Heart left ventricle (tissue), 16 donors: Measurements from ENCODE around the gene PRDM16. TPM values are rescaled to one million over a fixed set of nuclear protein-coding genes. Genes with fewer than 3 reads are reported as not detected.

Experiments
- ATAC-seq, 4 donors: fragments of 200-7000 bp; cut with Tn5 transposase; one replicate each; pipeline ENCODE4 v1.9.1; 2020 to 2022; ENCODE audit warnings: moderate library complexity in 4 of 4, mild to moderate bottlenecking in 3 of 4, moderate number of reproducible peaks in 1 of 4
- DNase-seq, 5 donors: peaks; one replicate each; pipeline ENCODE4 v3.0.0-alpha.2; 2020
- H3K27ac ChIP-seq, 12 donors: fragments of 200-600 bp; sonication (generic) in 4 of 12; one replicate each; pipeline versions ENCODE4 v1.5.0 to v1.8.0; 2016 to 2022; ENCODE audit warnings: mild to moderate bottlenecking in 2 of 12
- H3K27me3 ChIP-seq, 9 donors: fragments of 200-600 bp; sonication (generic) in 2 of 9; one replicate each; pipeline versions ENCODE4 v1.5.1 to v1.8.0; 2016 to 2022; ENCODE audit warnings: mild to moderate bottlenecking in 3 of 9
- H3K36me3 ChIP-seq, 9 donors: fragments of 200-600 bp; sonication (generic) in 2 of 9; one replicate each; pipeline versions ENCODE4 v1.5.0 to v1.8.0; 2018 to 2022; ENCODE audit warnings: mild to moderate bottlenecking in 2 of 9
- H3K4me1 ChIP-seq, 12 donors: fragments of 200-600 bp; sonication (generic) in 4 of 12; one replicate each; pipeline versions ENCODE4 v1.5.0 to v1.8.0; 2016 to 2022; ENCODE audit warnings: mild to moderate bottlenecking in 3 of 12
- H3K4me3 ChIP-seq, 12 donors: fragments of 200-600 bp; sonication (generic) in 4 of 12; one replicate each; pipeline versions ENCODE4 v1.5.0 to v1.8.0; 2017 to 2022; ENCODE audit warnings: mild to moderate bottlenecking in 9 of 12, moderate library complexity in 4 of 12
- H3K9me3 ChIP-seq, 12 donors: fragments of 200-600 bp; sonication (generic) in 4 of 12; one replicate each; pipeline versions ENCODE4 v1.5.0 to v1.8.0; 2016 to 2022; ENCODE audit warnings: mild to moderate bottlenecking in 1 of 12
- CTCF ChIP-seq, 12 donors: fragments of 200-600 bp; sonication (generic) in 4 of 12; IDR thresholded peaks; one replicate each; pipeline versions ENCODE4 v1.5.0 to v1.8.0; 2018 to 2022; ENCODE audit warnings: antibody characterized with exemption in 12 of 12, mild to moderate bottlenecking in 5 of 12
- POLR2A ChIP-seq, 2 donors: fragments of 450-650 bp; IDR thresholded peaks; one replicate each; pipeline ENCODE4 v1.6.1; 2017; ENCODE audit warnings: antibody characterized with exemption in 2 of 2, mild to moderate bottlenecking in 2 of 2, moderate library complexity in 2 of 2
- WGBS, 4 donors: extraction: QIAGEN DNeasy Blood & Tissue Kit in 2 of 4; methylation state at CpG; one replicate each; pipeline versions ENCODE4 v1.1.5 to v1.1.7; 2013 to 2018; 5-methylcytosine and 5-hydroxymethylcytosine counted together
- intact Hi-C, 10 donors: fragments of 100-400 bp; cut with DNase I; formaldehyde crosslinking; loops; one replicate each; pipeline versions ENCODE4 v1.11.1 to v1.14.2; 2022
- polyA plus RNA-seq, 2 donors: library from polyadenylated mRNA; stranded (reverse); fragments of 200-250 nt; gene quantifications; one replicate each; pipeline ENCODE4 v1.2.3, GENCODE V29; 2013
- total RNA-seq, 9 donors: library from RNA; depleted of rRNA in 2 of 9; stranded (reverse); fragments of >200 nt in 2 of 9; fragmentation: NEBNext Ultra II Directional in 3 of 9; extraction: Animal tissue kit (Norgen Biotek cat#: 25700) in 3 of 9; gene quantifications; one replicate each; pipeline versions ENCODE4 v1.1.0 to v1.2.4, GENCODE V29; 2016 to 2023
- donor health status: ischemic (EF 13 %, LVEDD 7.1; RV severe dilation, severe dysfunction).
- donor health status: healthy with polysubstance abuse.
- donor health status: DM: no; HTN: yes; CAD: no.
- donor health status: DM: no; HTN: no; CAD: no.
- donor health status: ischemic (EF 25% LVEDD 6.9; RV normal size, moderate dysfunction).
- donor health status: ischemic (EF 25% LVEDD 5.7; RV mildly dilated, moderate dysfunction).
- donor health status: healthy.
- donor health status: DM: yes; HTN: yes; CAD: no.
- donor health status: ischemic (EF 35%, LVEDD 5.7; RV mildly dilated, moderate dysfunction).
- donor health status: nonischemic (EF 11% LVEDD 7.7; RV severe dilation, severe dysfunction).
- donor health status: DM: yes; HTN: yes; CAD: no.
- donor health status: PGD.
- donor health status: ischemic (EF 29% LVEDD 5.4; RV normal size, mild dysfunction).
- donor health status: nonischemic (EF 23%, LVEDD 6.1; RV moderate dilation, normal function).

Gene PRDM16
- total and polyA plus RNA-seq, 11 donors: 6.0 to 22.7 (median 14.0) TPM

- WGBS, 4 donors: 61 to 71% (median 65%) methylated on average over 9 to 15 of the region's 15 CpGs
- DNase-seq: peak in 2 of 5 donors; percentile 18 to 47
- peaks cover 0 to 25% (median 0%) of the 10 kb centered on the region in 9 donors for H3K36me3 ChIP-seq
Measured at GRCh38 chr1:3432306-3432705, 363.3 kb downstream of the PRDM16 start.

GRCh38 chr1:3433076-3433475 is 364.1 kb downstream of the PRDM16 start:
- peak in 2 of 5 donors; percentile 22 to 28 for DNase-seq
- no peak overlapping the region for H3K4me3 ChIP-seq
- ATAC-seq: no peak
- H3K36me3 ChIP-seq: peaks cover 0 to 21% (median 0%) of the 10 kb centered on the region in 9 donors
- H3K27ac ChIP-seq: no peak overlapping the region
- peaks cover 0 to 6% (median 0%) of the 10 kb centered on the region in 9 donors for H3K27me3 ChIP-seq
- TF ChIP-seq POLR2A (IDR thresholded peaks at IDR 0.05) (no peak), CTCF (IDR thresholded peaks at IDR 0.05) (no peak)
- H3K9me3 ChIP-seq: no peaks in the 10 kb centered on the region
- WGBS, 4 donors: 77 to 89% (median 86%) methylated on average over 6 to 14 of the region's 14 CpGs
- H3K4me1 ChIP-seq: no peaks in the 10 kb centered on the region
- intact Hi-C loops: loop anchor here in 1 of 10 donors (5.0 kb wide), 1 partner anchor 371 kb away; no protein-coding TSS in a partner anchor

More at GRCh38 chr1:3432306-3432705, 363.3 kb downstream of the PRDM16 start:
- Histone ChIP-seq H3K27ac (no peak overlapping the region), H3K4me1 (no peaks in the 10 kb centered on the region), H3K4me3 (no peak overlapping the region), H3K27me3 (peaks cover 0 to under 1% (median 0%) of the 10 kb centered on the region in 9 donors), H3K9me3 (no peaks in the 10 kb centered on the region)
- no peak for TF ChIP-seq POLR2A (IDR thresholded peaks at IDR 0.05)
- no peak for TF ChIP-seq CTCF (IDR thresholded peaks at IDR 0.05)
- intact Hi-C loops: loop anchor here in 1 of 10 donors (5.0 kb wide), 1 partner anchor 370 kb away; no protein-coding TSS in a partner anchor
- ATAC-seq: no peak

- H3K4me3 ChIP-seq: no peak overlapping the region
- no peak for ATAC-seq
- TF ChIP-seq POLR2A (IDR thresholded peaks at IDR 0.05) (no peak), CTCF (IDR thresholded peaks at IDR 0.05) (no peak)
- no peak overlapping the region for H3K27ac ChIP-seq
- H3K36me3 ChIP-seq: peaks cover 0 to 17% (median 0%) of the 10 kb centered on the region in 9 donors
- 91 to 92% (median 92%) methylated on average over 29 to 31 of the region's 31 CpGs for WGBS, 4 donors
- peak in 3 of 5 donors; percentile 12 to 44 (median 13) for DNase-seq
- H3K4me1 ChIP-seq: no peaks in the 10 kb centered on the region
- intact Hi-C loops: loop anchor here in 1 of 10 donors (5.0 kb wide), 1 partner anchor 371 kb away; no protein-coding TSS in a partner anchor
- H3K9me3 ChIP-seq: no peaks in the 10 kb centered on the region
- peaks cover 0 to 13% (median 0%) of the 10 kb centered on the region in 9 donors for H3K27me3 ChIP-seq
Measured at GRCh38 chr1:3433596-3434320, 364.8 kb downstream of the PRDM16 start.

GRCh38 chr1:3434406-3435110 is 365.6 kb downstream of the PRDM16 start:
- TF ChIP-seq CTCF (IDR thresholded peaks at IDR 0.05) (no peak), POLR2A (IDR thresholded peaks at IDR 0.05) (no peak)
- peaks cover 0 to 20% (median 0%) of the 10 kb centered on the region in 9 donors for H3K27me3 ChIP-seq
- WGBS, 4 donors: 87 to 89% (median 89%) methylated on average over 40 of the region's 40 CpGs
- H3K4me3 ChIP-seq: no peak overlapping the region
- no peak for ATAC-seq
- peak in 3 of 5 donors; percentile 20 to 52 (median 25) for DNase-seq
- no peaks in the 10 kb centered on the region for H3K9me3 ChIP-seq
- intact Hi-C loops: loop anchor here in 1 of 10 donors (5.0 kb wide), 1 partner anchor 372 kb away; no protein-coding TSS in a partner anchor
- H3K4me1 ChIP-seq: no peaks in the 10 kb centered on the region
- no peak overlapping the region for H3K27ac ChIP-seq
- H3K36me3 ChIP-seq: peaks cover 0 to 17% (median 0%) of the 10 kb centered on the region in 9 donors
